ENCODE measurements around the gene RBM4. TPM values are rescaled to one million over a fixed set of nuclear protein-coding genes. Genes with fewer than 3 reads are reported as not detected.
A peak's percentile ranks its signal among the peaks of the same experiment; 100 is the strongest.

Gene RBM4
- total and polyA plus RNA-seq, 9 of the 15 experiments (the other 6 are each of a cell fraction or from before 2014, with no cell fraction given) = 81.6 to 233 (median 122) TPM

- TF ChIP-seq THAP7 (CRISPR knock-in tag; IDR thresholded peaks at IDR 0.05) (no peak), TBL1XR1 (IDR thresholded peaks at IDR 0.05; ENCODE audit: low read length in 2 of 2) (no peak), ARID3B (CRISPR knock-in tag; IDR thresholded peaks at IDR 0.05; ENCODE audit: borderline replicate concordance) (no peak), NCOA2 (IDR thresholded peaks at IDR 0.05; ENCODE audit: partially characterized antibody in 2 of 2) (no peak), TCFL5 (CRISPR knock-in tag; conservative IDR thresholded peaks at IDR 0.05) (no peak), NKRF (IDR thresholded peaks at IDR 0.05; ENCODE audit: borderline replicate concordance) (no peak), MEF2A (IDR thresholded peaks at IDR 0.05; ENCODE audit: control insufficient read depth, low read depth, low read length) (no peak), PML (IDR thresholded peaks at IDR 0.05; ENCODE audit: low read length) (no peak), ZNF274 (IDR thresholded peaks at IDR 0.05; ENCODE audit: borderline replicate concordance, low read depth, low read length) (no peak), EZH2 (IDR thresholded peaks at IDR 0.05; ENCODE audit: borderline replicate concordance, low read depth, low read length) (no peak), ETV5 (CRISPR knock-in tag; IDR thresholded peaks at IDR 0.05; ENCODE audit: low read depth) (peak; percentile 97), PTBP1 (IDR thresholded peaks at IDR 0.05; ENCODE audit: low read depth, low read length) (no peak), STAG1 (CRISPR knock-in tag; IDR thresholded peaks at IDR 0.05; ENCODE audit: borderline replicate concordance) (peak; percentile 96), IRF2 (CRISPR knock-in tag; IDR thresholded peaks at IDR 0.05) (no peak), SNRNP70 (optimal IDR thresholded peaks at IDR 0.05; ENCODE audit: low read depth, low read length) (no peak), GATA2 (CRISPR knock-in tag; IDR thresholded peaks at IDR 0.05) (no peak)
- TF ChIP-seq, protein P1, sequence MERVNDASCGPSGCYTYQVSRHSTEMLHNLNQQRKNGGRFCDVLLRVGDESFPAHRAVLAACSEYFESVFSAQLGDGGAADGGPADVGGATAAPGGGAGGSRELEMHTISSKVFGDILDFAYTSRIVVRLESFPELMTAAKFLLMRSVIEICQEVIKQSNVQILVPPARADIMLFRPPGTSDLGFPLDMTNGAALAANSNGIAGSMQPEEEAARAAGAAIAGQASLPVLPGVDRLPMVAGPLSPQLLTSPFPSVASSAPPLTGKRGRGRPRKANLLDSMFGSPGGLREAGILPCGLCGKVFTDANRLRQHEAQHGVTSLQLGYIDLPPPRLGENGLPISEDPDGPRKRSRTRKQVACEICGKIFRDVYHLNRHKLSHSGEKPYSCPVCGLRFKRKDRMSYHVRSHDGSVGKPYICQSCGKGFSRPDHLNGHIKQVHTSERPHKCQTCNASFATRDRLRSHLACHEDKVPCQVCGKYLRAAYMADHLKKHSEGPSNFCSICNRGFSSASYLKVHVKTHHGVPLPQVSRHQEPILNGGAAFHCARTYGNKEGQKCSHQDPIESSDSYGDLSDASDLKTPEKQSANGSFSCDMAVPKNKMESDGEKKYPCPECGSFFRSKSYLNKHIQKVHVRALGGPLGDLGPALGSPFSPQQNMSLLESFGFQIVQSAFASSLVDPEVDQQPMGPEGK (CRISPR knock-in tag; IDR thresholded peaks at IDR 0.05; ENCODE audit: borderline replicate concordance) = no peak
- TF ChIP-seq, protein P2, sequence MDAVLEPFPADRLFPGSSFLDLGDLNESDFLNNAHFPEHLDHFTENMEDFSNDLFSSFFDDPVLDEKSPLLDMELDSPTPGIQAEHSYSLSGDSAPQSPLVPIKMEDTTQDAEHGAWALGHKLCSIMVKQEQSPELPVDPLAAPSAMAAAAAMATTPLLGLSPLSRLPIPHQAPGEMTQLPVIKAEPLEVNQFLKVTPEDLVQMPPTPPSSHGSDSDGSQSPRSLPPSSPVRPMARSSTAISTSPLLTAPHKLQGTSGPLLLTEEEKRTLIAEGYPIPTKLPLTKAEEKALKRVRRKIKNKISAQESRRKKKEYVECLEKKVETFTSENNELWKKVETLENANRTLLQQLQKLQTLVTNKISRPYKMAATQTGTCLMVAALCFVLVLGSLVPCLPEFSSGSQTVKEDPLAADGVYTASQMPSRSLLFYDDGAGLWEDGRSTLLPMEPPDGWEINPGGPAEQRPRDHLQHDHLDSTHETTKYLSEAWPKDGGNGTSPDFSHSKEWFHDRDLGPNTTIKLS (IDR thresholded peaks at IDR 0.05; ENCODE audit: borderline replicate concordance, low read depth) = peak; percentile 57; the same call in 1 of the 2 replicates
- TF ChIP-seq, protein P3, sequence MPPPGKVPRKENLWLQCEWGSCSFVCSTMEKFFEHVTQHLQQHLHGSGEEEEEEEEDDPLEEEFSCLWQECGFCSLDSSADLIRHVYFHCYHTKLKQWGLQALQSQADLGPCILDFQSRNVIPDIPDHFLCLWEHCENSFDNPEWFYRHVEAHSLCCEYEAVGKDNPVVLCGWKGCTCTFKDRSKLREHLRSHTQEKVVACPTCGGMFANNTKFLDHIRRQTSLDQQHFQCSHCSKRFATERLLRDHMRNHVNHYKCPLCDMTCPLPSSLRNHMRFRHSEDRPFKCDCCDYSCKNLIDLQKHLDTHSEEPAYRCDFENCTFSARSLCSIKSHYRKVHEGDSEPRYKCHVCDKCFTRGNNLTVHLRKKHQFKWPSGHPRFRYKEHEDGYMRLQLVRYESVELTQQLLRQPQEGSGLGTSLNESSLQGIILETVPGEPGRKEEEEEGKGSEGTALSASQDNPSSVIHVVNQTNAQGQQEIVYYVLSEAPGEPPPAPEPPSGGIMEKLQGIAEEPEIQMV (tag; conservative IDR thresholded peaks at IDR 0.05; ENCODE audit: low read depth) = no peak
These were observed 56.3 kb downstream of the RBM4 start (continued) for GRCh38 chr11:66694732-66695207.
